HG02973 (cell line): Measurements from ENCODE around the gene UNK.

Source experiments
- ATAC-seq: cut with Tn5 transposase; IDR thresholded peaks from one replicate; pipeline ENCODE4 v1.9.1; 2021; ENCODE audit warnings: moderate library complexity; ENCODE audit not compliant: unreplicated experiment

Gene UNK

GRCh38 chr17:75818326-75818885, 33.8 kb downstream of the UNK start:
- no peak for ATAC-seq

GRCh38 chr17:75819116-75819515, 34.5 kb downstream of the UNK start:
- ATAC-seq, result no peak

- ATAC-seq, result no peak
These were observed 35.1 kb downstream of the UNK start for GRCh38 chr17:75819678-75820077.

- no peak for ATAC-seq
These were observed 35.8 kb downstream of the UNK start for GRCh38 chr17:75820094-75821080.

GRCh38 chr17:75821552-75821951, 36.9 kb downstream of the UNK start:
- no peak for ATAC-seq

- no peak for ATAC-seq
These were observed 37.7 kb downstream of the UNK start for GRCh38 chr17:75822119-75822799.

DNA sequence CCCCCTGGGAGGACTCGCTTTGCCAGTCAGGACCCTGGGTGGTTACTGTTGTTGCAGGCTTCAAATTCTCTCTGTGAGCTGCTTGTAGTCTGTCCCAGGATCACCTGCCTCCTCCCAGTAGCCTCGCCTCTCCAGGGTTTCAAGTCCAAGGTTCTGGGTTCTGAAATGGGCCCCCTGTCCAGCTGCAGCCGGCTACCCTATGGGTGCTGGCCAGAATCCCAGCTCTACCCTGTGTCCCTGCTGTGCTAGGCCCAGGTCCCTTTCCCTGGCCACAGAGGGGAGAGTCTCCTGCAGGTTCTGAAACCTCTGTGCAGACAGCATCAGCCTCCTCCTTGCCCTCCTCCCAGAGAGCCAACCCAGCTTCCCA, 38.2 kb downstream of the UNK start:
- no peak for ATAC-seq

- no peak for ATAC-seq
These were observed 38.8 kb downstream of the UNK start for GRCh38 chr17:75823257-75824041.

GRCh38 chr17:75824050-75824552, 39.5 kb downstream of the UNK start:
- no peak for ATAC-seq

DNA sequence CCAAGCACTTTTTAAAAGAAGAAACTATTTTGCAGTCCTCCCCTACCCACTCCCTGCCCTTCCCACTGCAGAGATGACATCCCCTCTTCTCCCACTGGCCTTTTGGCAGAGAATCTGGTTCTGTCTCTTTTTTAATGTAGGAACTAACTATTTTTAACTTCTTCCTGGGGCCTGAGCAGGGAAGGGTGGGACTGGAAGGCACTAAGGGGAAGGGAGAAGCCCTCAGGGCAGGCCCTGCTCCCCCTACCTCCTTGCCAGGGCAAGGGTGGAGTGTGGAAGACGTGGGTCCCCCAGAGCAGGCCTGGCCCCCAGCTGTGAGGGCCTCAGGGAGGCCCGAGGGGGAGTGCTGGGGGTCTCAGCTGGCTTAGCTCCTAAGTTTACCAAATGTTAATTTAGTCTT, 40.1 kb downstream of the UNK start:
- no peak for ATAC-seq

DNA sequence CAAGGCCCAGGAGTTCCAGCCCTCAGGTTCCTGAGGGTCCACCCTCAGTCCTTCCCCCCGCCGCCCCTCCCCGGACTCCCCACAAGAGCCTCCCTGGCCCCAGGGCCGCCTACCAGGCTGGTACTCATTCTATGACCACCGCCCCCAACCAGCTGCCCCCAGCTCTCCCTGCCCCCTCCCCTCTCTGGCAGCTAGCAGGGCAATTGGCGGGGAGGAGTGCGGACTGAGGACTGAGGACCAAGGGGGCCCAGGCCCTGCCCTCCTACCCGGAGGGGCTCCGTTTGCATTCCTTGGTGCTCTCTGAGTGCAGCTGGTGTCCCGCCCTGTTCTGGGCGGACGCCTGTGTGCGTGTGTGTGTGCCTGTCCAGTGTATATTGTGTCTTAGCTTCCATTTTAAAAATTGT, 40.5 kb downstream of the UNK start:
- ATAC-seq, result no peak

- ATAC-seq, result no peak
These were observed 41.3 kb downstream of the UNK start for GRCh38 chr17:75825748-75826370.

- ATAC-seq, result no peak
These were observed 42.1 kb downstream of the UNK start for GRCh38 chr17:75826561-75827307.

DNA sequence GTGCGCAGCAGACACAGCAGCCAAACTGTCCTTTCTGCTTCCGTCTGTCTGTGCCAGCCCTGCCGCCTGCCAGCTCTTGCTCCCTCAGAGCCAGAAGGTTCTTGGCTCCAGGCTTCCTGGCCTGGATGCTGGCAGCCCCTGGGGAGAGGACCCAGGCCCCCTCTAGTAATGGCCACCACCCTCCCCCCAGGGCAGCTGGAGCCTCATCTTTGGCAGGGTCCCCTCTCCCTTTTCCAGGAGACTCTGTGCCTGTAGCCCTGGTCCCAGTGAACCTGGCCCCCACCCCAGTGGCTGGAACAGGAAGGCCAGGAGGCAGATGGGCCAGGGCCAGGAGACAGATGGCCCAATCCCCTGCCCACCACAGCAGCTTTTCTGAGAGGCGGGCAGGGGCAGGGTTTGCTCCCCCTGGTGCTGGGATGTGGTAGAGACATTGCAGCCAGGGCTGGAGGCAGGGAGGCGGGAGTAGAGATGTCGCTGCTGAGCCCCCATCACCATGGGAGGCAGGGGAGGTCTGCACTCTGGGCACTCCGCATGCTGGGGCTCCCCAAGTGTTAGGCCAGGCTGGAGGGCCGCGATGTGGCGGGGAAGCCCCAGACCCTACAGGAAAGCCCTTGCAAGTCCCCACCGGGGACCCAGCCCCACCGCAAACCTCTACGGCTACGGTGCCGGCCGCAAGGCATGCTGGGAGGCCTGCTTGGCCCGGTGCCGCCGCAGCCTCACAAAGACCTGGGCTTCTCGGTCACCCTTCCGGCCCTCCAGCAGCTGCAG, 42.9 kb downstream of the UNK start:
- ATAC-seq, result no peak

DNA sequence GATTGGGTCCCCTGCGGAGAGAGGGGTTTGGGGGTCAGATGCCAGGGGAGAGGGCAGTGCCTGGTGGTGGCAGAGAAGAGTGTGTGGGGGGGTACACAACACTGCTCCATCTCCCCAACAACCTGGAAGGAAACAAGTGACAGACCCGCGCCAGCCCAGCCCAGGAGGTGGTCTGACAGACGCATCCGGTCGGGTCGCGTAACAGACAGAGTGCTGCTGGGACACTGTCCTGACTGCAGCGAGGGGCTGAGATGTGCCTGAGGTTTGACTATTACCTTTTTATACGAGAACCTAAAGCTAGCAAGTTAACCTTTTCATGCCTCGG, 43.4 kb downstream of the UNK start:
- no peak for ATAC-seq

- ATAC-seq, result no peak
These were observed 44.1 kb downstream of the UNK start for GRCh38 chr17:75828741-75829140.

- ATAC-seq, result no peak
These were observed 45.1 kb downstream of the UNK start for GRCh38 chr17:75829747-75830146.

GRCh38 chr17:75830164-75831031, 45.8 kb downstream of the UNK start:
- no peak for ATAC-seq
